Stimulated activated CD4-positive, alpha-beta T cell treated with anti-CD3 and anti-CD28 coated beads, Interleukin-1b, Interleukin-23, amount 100 ng/mL, for 4 hours (primary cell): ENCODE data around the gene RRAD.
"Not testable (repeated sequence)": the region's sequence is repeated elsewhere in the genome, so short reads cannot be mapped to it uniquely, and the experiment has no call there.

Experiments
- DNase-seq, 2 donors: peaks; one replicate each; pipeline ENCODE4 v3.0.0-alpha.2; 2020; ENCODE audit warnings: low read depth in 2 of 2

Gene RRAD

DNA sequence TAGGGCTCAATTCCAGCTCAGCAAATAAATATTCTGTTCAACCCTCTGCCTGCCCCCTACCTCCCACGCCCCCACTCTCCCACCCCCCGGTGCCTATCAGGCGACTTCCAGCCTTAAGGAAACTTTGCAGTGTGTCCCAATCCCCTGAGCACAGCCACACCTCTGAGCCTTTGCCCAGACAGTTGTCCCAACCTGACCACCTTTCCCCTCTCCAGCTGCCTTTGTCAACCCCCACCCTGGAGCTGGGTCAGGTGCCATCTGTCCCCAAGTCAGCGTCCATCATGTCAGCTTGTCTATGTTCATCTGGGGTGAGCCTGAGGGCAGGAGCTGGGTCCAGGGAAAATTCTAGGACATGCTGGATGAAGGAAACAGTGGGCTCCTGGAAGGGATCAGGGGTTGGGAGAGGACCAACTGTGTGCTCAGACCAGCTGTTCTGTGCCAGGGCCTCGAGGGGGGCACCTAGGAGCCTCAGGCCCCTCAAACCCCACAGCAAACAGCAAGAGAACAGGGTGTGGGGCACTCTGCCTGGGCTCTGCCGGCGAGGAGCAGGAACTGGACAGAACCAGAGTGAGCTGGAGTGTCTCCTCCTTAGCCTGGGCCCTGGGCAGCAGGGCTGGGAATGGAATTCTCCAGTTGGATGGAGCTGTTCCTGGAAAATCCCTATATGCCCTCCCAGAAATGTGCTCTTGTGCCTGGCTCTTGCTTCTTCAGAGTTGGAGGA, 24.5 kb downstream of the RRAD start:
- DNase-seq: no peak

- no peak for DNase-seq
Measured at GRCh38 chr16:66899945-66900710, 25.2 kb downstream of the RRAD start.

DNA sequence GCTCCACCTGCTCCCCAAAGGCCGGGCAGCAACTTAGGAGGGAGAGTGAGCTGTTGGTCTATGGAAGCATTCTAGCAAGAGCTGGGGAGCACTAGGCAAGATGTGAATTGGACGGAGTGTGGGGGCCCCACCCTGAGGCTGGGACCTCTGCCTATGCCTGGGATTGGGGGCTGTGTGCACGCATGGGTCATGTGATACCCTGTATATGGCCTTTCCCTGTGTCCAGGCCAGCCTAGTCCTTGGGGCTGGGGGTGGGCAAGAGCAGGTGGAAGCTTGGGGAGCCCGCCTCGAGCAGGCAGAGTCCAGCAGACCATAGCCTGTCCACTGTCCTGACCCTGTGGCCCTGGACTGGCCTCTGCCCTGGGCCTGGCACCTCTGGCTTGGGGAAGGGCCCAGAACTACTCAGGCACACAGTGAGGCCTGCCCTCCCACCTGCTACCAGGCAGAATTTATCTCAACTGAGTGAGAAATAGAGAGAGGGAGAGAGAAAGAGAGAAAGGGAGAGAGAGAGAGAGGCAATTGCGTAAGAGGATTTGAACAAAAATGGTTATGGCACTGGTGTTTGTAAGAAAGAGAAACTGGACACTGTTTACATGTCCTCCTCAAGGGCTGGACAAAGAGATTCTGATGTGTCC, 25.9 kb downstream of the RRAD start:
- no peak for DNase-seq

DNA sequence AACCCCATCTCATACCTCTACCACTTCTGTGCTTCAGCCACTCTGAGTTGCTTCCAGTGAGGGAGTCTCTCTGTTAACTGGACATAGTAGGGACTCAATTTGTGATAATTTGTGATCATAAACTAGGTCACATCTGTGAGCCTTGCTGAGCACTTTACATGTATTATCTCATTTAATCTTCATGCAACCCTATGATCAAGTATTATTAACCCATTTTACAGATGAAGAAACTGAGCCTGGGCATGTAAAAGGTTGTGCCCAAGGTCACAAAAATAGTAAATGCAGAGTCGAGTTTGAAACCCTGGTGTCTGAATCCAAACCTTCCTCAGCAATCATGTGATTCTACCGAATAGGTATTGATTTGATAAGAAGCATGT, 26.4 kb downstream of the RRAD start:
- DNase-seq: no peak

GRCh38 chr16:66898207-66898606, 27.1 kb downstream of the RRAD start:
- DNase-seq: no peak

DNA sequence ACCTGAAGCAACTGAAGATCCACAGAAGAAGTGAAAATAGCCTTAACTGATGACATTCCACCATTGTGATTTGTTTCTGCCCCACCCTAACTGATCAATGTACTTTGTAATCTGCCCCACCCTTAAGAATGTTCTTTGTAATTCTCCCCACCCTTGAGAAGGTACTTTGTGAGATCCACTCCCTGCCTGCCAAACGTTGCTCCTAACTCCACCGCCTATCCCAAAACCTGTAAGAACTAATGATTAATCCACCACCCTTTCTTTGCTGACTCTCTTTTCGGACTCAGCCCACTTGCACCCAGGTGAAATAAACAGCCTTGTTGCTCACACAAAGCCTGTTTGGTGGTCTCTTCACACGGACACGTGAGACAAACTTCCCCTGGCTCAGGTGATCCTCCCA, 28.7 kb downstream of the RRAD start:
- DNase-seq: not testable (repeated sequence)

DNA sequence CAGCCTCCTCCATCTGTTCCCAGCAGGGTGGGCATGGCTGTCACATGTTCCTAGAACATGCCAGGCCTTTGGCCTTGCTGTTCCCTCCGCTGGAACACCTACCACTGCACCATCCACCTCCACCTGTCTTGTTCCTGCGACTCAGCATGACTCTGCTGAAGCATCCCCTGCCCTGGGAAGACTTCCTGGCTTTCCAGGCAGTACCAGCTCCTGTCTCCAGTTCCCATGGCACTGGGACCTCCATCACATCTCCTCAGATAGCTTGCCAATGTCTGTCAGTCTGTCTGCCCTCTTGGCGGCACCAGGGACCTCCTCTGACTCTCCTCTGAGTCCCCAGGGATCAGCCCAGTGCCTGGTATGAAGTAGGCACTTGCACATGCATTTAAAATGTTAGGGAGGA, 29.3 kb downstream of the RRAD start:
- DNase-seq: no peak

GRCh38 chr16:66895689-66895979, 29.7 kb downstream of the RRAD start:
- DNase-seq: no peak

DNA sequence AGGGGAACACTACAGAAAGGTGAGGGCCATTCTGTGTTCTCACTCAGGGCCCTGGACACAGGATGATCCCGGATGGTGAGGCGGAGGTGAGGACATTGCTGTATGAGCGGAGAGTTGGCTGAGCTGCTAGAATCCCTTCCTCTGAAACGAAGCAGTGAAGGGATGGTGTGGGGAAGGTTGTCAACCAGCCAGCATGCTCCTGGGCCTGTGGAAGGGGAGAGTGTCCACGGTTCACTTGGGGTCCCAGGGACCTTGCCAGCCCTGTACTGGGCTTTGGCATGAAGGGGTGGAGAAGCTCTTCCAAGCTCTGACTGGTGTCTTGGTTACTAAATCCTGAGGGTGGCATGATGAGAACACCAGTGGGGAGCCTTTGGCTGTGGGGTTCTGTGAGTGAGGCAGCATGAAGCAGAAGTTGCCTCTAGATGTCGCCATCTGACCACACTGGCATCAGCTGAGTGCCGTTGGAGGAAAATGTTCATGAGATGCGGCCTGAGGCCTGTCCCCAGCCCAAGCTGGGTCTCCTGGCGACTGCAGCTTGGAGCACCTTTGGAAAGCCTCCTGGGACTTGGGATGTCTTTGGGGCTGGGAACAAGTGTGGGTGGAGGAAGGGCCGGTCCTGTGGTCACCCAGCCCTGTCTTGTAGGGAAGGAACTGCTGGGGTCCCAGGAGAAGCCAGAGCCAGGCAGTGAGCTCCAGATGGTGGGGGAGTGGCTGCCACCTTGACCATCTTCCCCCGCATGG, 30.2 kb downstream of the RRAD start:
- DNase-seq: peak; percentile 37 to 43

DNA sequence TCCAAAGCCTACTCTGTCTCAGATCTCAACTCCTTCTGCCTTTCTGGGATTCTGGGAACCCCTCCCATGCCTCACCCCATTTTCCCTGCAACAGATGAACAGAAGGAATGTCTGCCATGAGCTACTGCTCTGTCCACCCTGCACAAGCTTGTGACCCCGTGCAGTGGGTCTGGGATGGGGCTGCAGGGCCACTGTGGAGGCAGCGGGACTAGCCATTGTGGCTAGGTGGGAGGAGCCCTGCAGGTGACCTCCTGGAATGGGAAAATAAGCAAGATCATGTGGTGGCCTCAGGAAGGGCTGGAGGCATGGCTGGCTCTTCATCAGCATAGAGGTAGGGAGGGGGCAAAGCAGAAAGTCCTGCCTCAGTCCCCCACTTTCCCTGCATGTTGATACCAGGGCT, 31.3 kb downstream of the RRAD start:
- no peak for DNase-seq

GRCh38 chr16:66891797-66892196, 33.5 kb downstream of the RRAD start:
- DNase-seq: no peak

DNA sequence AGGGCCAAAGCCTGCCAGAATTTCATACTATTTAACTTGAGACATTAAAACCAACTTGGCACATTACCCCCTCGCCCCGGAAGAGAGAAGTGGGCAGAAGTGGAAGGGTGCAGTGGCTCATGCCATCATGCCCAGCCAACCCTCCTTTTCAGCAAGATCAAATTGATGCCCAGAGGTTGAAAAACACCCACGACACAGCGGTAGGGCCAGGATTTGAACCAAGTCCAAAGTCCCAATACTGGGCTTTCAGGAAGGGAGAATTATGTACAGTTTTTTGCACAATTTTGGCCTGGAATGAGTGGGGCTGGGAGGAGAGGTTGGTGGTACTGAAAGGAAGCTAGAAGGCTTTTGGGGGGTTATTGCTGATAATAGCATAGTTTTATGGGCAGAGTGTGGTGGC, 34.0 kb downstream of the RRAD start:
- DNase-seq: no peak

DNA sequence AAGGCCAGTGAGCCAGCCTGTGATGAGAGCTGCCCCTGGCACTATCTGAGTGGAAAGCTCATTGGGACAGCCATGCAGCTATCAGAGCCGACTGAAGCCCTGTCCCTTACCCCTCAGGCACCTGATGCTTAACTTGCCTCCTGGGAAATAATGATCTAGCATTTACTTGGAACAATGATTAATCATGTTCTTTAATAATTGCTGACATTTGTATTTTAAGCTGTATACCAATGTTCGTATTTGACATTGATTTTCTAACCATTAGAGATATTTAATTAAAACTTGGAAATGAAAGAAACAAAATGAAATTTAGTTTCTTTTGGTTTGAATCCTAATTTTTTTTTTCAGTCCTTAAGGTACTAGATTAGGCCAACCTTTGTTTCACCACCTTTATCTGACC, 34.5 kb downstream of the RRAD start:
- no peak for DNase-seq

GRCh38 chr16:66889622-66890021, 35.7 kb downstream of the RRAD start:
- DNase-seq: no peak

DNA sequence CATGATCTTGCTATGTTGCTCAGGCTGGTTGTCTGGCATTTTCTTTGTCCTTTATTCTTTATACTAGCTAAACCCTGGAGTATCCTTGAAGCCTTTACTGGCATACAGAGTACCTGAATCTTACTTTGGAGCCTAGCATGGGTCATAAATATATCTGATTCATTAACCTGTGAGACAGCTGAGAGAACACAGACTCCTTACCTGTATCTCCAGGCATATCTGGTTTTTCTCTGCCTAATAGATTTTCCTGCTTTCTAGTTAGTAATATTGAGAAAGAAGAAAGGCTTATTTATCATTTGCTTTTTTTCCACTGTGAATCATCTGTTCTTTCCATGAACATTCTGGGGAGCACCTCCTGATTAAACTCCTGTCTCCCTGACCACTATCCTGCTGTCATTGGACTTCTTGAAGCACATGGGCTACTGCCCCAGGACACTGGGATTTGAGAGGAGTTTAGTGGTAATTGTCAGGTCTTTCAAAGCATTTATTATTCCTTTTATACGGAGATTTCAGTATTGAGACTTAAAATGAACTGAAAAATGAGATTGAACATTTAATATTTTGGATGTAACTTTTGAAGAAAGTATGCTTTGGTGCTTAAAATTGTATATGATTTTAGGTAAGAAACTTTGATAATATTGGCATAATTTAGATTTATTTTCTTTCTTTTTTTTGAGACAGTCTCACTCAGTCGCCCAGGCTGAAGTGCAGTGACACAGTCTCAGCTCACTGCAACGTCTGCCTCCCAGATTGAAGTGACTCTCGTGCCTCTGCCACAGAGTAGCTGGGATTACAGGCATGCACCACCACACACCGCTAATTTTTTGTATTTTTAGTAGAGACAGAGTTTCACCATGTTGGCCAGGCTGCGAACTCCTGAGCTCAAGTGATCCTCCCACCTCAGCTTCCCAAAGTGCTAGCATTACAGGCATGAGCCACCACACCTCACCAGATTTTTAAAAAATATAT, 36.4 kb downstream of the RRAD start:
- DNase-seq: no peak

- no peak for DNase-seq
Measured at GRCh38 chr16:66886914-66887313, 38.4 kb downstream of the RRAD start.

DNA sequence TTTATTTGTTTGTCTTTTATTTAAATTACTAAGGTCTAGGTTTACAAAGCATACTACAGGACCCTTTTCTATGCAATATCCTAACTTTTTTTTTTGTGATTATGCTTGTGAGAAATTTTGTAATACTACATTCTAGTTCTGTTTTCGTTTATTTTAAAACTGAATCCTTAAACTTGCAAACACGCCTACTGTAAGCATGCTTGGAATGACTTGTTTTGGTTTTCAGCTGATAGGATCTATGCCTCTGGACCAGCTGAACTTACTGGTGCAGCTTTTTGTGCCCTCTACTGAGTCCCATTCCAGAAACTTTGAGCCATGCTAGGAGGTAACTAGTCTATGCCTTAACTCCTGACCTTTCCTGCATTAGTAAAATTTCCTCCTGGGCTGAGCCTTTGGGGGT, 39.0 kb downstream of the RRAD start:
- DNase-seq: no peak

DNA sequence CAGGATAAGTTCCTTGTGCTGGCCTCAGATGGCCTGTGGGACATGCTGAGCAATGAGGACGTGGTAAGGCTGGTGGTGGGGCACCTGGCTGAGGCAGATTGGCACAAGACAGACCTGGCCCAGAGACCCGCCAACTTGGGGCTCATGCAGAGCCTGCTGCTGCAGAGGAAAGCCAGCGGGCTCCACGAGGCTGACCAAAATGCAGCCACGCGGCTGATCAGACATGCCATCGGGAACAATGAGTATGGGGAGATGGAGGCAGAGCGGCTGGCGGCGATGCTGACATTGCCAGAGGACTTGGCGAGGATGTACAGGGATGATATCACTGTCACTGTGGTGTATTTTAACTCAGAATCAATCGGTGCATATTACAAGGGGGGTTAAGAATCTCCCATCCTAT, 39.8 kb downstream of the RRAD start:
- no peak for DNase-seq

DNA sequence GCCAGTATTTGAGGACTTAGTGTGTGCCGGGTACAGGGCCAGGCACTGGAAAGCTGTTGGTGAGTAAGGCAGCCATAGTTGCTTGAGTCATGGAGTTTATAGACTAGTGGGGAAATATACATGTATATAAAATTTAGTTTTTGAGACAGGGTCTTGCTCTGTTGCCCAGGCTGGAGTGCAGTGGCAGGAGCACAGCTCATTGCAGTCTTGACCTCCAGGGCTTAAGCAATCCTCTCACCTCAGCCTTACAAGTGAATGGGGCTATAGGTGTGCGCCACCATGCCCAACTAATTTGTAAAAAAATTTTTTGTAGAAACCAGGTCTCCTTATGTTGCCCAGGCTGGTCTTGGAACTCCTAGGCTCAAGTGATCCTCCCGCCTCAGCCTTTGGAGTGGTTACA, 42.6 kb downstream of the RRAD start:
- DNase-seq: no peak

GRCh38 chr16:66881964-66882508, 43.3 kb downstream of the RRAD start:
- no peak for DNase-seq

- no peak for DNase-seq
Measured at GRCh38 chr16:66881560-66881959, 43.8 kb downstream of the RRAD start.
